Stimulated activated CD8-positive, alpha-beta memory T cell treated with anti-CD3 and anti-CD28 coated beads, Interleukin-15, amount 100 ng/mL, for 24 hours (primary cell): ENCODE results near the gene KRTAP13-2.

Experiments
- DNase-seq: peaks from one replicate; pipeline ENCODE4 v3.0.0-alpha.2; 2020; ENCODE audit warnings: low read depth

The KRTAP13-2 gene, protein sequence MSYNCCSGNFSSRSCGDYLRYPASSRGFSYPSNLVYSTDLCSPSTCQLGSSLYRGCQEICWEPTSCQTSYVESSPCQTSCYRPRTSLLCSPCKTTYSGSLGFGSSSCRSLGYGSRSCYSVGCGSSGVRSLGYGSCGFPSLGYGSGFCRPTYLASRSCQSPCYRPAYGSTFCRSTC

DNA sequence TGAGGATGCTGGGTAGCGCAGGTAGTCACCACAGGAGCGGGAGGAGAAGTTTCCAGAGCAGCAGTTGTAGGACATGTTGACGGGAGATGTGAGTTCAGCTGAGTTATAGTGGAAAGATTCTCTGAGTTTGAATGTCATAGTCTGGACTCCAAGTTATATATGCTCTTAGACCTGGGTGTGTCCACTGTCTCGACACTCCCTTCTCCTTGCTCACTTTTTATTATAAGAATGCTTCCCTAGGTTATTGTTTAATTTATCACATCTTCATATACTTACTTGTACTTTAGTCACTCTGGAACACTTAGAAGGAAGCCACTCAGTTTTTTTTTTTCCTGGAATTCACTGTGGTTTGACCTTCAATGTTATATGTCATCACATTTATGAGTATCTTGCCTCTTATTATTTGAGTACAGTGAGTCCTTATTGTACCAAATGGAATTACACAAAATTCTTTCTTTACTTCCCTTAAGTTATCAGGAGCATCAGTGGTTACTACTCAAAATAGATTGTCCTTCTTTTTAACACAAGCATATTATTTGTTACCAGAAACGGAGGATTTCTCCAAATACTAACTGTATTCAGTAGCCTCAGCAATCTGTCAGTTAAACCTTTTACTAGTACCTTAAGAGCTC lies at the start of gene KRTAP13-2:
Gene KRTAP13-2 (minus strand): TSS at position 133 of the 632 bp plus-strand sequence. CDS start 58 bp downstream, at position 75.
- DNase-seq = no peak

DNA sequence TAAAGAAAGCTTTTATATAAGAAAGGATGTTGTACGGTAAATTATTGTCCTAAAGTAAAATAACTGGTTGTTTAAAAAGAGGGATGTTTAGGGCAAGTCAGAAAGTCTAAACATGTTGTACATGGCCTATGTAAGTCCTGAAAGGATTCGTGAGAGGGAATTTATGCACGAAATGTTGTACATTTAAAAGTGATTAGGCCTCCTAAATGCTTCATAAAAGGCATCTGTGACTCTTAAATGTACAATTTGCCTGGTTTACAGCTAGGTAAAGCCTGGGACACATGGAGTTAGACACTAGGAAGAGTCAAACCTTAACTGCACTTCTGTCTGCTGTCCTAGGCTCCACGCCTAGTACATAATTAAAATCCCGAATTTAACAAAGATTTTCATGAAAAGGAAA lies 43.9 kb upstream of the KRTAP13-2 start:
- DNase-seq = no peak

DNA sequence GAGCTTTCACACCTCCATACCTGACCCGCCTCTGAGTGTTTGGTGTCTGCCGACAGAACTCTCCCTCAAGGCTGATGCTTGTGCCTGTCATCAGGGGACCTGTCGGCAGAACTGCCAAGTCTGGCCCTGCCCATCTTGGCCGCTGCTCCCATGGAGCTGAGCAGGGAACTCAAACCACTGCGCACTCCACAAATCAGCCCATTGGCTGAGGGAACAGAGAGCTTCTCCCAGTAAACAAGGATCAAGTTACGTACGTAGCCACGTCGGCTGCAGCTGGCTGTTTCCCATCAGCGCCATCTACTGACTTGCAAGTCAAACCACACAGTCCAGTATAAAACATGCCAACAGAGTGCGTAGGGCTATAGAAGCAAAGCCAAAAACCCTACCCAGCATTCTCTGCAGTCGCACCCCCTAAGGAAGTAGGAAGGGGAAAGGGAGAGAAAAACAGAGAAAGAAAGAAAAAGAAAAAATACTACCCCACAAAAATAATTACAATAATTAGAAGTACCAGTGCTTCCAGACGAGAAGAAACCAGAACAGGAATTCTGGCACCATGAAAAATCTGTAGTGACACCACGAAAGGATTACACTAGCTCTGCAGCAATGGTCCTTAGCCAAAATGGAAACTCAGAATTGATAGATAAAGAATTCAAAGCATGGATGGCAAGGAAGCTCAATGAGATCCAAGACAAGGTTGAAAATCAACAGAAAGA lies 36.9 kb upstream of the KRTAP13-2 start:
- DNase-seq = no peak

DNA sequence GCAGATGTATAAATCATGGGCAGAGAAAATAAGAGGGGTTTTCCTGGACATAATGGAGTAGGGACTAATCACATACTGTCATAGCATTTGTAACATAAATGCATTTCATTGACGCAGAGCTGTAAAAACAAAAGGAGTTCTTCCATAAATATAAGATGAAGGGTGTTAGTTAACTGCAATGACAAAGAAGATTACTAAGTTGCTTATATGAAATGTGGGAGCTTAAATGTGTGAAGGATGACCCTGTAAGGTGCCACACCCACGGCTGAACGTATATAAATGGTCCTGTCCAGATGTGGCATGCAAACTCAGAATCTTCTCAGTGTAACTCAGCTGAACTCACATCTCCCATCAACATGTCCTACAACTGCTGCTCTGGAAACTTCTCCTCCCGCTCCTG lies 23.7 kb upstream of the KRTAP13-2 start, which contains the start of gene KRTAP13-1:
Gene KRTAP13-1 (plus strand): TSS at position 301 of the 400 bp plus-strand sequence. CDS start 56 bp downstream, at position 357.
- no peak for DNase-seq

DNA sequence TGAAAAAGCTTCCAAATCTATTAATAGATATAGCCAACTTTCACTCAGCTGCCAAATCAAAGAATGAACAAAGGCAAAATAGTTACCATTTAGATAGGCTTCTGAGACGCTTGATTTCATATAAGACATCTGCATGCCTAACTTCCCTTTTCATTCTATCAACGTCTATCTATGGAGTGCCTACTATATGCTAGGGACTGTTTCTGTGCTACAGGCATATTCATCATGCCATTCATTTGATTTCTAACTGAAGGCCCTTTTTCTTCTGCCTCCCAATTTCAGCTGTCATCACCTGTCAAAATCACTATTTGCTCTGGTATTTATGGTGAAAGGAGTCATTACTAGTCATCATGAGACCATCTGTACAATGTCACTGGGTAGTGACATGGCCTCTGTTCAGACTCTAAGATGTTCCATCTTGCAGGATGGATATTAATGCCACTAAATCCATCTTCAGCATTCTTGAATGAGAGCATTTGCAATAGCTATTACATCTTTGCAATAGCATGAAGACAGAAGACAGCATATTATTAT lies 19.5 kb upstream of the KRTAP13-2 start:
- DNase-seq = no peak

DNA sequence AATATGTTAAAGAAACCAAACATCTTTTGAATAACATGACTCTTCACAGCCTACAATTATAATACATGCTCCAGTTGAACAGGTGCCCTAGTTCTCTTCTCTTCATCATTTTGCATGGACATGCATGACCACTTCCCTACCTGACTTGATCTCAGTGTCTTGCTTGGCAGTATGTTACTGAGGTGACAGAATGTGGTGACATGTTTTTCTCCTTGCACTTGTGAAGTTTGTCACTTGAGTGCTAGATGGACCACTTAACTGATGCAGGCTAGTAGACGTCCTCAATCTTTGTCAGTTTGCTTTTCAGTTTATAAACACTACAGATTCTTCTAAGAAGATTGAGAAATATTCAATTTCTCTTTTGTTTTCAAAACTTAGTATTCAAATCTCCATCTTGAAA lies 10.1 kb upstream of the KRTAP13-2 start:
- no peak for DNase-seq

DNA sequence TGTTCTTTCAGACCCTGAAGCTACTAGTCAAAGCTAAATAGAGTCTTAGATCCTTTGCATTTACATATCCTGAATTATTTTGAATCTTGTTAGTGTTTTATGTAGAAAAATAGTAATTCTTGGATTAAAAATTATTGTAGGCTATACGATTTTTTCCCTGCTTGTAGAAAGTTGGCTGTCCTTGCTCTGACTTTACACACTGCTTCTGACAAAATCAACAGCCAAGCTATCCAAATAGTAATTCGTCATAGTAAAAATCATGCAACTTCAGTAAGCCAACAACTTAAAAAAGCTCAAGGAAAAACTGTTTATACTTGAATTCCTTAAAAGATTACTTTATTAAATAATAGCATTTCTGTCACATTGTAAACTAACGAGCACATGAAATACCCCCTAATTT lies 16.2 kb downstream of the KRTAP13-2 start:
- no peak for DNase-seq

DNA sequence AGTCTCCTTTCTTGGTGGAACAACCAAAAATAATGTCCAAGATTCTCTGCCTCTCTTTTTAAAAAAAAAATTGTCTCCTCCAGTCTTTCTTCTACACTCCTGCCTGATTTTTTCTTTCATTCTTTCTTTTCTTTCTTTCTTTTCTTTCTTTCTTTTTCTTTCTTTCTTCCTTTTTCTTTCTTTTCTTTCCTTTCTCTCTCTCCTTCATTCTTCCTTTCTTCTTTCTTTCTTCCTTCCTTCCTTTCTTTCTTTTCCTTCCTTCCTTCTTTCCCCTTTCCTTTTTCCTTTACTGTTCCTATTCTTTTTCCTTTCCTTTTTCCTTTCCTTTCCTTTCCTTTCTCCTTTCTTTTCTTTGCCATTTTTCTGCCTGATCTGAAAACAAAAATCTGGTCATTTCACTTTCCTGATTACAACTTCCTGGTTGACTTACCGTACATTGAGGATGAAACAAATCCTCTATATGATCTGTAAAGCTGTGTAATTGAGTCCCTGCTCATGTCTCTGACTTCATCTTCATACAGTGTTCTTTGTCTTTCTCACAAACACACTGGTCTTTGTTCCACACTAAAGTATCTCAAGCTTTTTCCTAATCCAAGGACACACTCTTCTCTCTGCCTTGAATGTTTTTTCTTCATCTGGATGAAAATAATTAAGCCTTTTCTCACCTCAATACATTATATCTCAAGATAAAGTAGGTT lies 17.6 kb downstream of the KRTAP13-2 start:
- no peak for DNase-seq

DNA sequence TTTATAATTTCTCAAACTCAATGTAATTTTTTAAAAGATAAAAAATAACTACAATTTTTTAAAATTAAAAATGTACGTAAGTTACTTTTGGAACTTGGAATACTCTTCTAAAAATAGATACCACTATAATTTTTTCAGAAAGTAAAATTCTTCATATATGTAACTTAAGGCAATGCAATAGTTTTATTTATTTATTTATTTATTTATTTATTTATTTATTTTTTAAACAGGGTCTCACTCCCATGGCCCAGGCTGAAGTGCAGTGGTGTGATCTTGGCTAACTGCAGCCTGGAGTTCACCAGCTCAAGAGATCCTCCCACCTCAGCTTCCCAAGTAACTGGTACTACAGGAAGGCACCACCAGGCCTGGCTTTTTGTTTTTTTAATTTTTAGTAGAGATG lies 20.5 kb downstream of the KRTAP13-2 start:
- no peak for DNase-seq

DNA sequence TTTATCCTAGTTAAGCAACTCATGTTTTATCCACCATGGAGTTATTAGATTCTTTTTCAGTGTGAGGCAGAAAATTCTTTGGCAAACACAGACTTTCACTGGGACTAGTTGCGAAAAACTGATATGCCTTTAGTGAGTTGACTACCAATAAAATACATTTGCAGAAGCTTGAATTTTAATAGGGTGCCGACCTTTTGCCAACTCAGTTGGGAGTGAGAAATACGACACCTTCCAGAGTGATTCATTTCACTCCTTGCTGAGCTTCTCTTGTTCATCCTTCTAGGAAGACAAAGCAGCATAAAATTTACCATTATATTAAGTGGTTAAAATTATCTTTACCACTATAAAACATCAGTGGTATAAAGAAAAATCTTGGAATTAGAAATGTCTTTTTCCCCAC lies 22.5 kb downstream of the KRTAP13-2 start:
- no peak for DNase-seq

DNA sequence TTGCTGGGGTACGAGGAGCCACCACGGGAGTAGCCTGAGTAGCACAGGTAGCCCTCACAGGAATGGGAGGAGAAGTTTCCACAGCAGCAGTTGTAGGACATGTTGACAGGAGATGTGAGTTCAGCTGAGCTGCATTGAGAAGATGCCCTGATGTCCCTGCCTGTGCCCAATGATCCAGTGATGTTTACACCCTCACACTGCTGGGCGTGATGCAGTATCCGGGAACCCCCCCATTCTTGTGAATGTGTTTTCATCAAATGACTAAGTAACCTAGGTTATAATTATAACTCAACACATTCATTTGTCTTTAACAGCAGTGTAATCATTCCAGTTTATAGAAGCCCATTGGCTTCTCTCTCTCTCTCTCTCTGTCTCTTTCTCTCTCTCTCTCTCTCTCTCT lies 23.6 kb downstream of the KRTAP13-2 start, which contains the start of gene KRTAP23-1:
Gene KRTAP23-1 (minus strand): TSS at position 101 of the 400 bp plus-strand sequence. CDS start 0 bp downstream, at position 101.
- no peak for DNase-seq

DNA sequence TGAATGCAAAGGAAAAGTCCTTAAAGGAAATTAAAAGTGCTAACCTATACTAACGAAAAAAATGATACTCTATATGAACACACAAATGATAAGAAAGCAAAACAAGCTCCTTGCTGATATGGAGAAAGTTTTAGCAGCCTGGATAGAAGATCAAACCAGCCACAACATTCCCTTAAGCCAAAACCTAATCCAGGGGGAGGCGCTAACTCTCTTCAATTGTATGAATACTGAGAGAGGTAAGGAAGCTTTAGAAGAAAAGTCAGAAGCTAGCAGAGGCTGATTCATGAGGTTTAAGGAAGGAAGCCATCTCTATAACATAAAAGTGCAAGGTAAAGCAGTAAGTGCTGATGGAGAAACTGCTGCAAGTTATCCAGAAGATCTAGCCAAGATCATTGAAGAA lies 27.1 kb downstream of the KRTAP13-2 start:
- DNase-seq = no peak

DNA sequence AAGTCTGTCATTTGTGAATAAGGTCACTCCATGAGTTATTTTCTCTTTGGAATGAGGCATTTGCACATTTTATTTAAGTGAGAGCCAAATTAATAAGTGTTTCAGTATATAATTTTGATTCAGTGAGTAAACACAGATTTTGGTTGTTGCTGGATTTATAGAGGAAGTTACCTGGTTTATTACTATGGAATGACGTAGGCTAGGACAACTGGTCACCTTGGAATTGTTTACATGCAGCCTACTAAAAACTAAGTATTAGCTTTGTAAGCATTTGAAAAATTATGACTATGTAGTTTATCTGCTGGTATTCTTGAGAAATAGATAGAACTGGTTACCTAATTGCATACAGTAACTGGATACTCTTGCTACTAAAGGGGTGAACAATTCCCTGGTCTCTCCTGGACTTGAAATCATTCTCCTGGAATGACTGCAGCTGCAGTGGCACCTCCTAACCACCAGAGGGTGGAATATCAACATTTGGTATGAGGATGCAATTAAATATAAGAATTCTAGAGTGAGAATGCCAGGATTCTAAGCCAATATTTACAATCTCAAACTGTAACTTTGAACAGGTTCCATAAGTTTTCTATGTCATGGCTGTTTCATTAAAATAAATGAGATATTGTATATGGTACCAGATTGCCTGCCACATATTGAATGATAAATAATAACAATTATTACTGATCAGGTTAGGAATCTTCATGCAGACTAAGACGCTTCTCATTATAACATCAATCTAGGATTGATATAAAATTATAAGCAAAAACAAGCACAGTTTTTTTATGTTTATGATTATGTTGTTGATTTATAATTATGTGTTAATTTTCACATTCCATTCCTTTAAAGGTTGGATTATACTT lies 31.1 kb downstream of the KRTAP13-2 start:
- DNase-seq = no peak

DNA sequence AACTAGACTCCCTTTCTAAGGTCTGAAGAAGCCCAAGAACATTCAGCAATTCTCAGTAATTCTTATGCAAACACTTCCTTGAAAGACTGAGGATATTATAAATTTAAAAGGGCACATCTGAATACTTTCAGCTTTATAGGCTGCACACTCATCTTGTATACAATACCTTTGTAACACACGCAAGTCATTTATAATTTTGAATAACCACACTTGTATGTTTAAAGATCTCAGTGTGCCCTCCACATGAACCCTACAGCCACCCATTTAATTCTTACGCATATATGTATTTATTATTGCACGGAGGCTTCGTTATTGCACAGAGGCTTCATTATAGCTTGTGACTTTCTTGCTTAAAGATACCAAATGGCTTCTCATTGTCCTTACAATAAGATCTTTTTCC lies 33.4 kb downstream of the KRTAP13-2 start:
- no peak for DNase-seq

DNA sequence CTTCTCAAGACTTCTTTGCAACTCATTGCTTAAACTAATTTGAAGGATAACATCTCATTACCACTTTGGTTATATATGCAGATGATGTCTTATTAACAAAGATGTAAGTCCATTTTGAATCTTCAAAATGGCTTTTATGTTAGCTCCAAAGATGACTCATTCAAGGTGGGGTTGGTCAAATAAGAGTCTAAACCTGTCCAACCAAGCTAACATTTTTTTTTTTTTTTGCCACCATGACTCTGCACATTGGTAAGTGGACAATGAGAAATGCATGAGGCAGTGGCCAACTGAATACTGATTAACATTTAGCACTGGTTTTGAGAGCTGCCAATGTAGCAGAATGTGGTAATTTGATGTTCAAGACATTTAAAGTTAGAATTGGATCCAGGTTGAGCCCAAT lies 34.3 kb downstream of the KRTAP13-2 start:
- no peak for DNase-seq

DNA sequence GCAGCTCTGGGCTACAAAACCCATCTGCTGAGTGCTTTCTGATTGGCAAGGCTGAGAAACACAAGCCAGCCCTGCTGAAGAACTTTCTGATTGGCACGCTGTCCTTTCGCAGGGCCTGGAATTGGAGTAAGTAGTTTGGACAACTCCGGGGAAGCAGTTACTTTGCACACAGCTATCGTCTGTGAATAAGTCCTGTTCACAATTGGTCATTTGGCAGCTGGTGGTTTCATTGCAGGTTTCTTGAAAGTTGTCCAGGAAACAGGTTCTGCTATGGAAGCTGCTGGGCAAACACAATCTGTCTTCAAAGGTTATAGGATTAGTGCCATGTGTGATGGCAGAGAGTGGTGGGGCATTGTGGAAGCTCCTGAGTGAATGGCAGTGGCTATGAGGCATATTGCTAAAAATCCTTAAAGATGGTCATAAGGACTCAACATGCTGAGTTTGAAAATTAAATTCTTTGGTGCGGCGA lies 34.8 kb downstream of the KRTAP13-2 start, which contains the start of gene KRTAP27-1:
Gene KRTAP27-1 (minus strand): TSS at position 419 of the 469 bp plus-strand sequence. CDS start 26 bp downstream, at position 393.
- DNase-seq = no peak

DNA sequence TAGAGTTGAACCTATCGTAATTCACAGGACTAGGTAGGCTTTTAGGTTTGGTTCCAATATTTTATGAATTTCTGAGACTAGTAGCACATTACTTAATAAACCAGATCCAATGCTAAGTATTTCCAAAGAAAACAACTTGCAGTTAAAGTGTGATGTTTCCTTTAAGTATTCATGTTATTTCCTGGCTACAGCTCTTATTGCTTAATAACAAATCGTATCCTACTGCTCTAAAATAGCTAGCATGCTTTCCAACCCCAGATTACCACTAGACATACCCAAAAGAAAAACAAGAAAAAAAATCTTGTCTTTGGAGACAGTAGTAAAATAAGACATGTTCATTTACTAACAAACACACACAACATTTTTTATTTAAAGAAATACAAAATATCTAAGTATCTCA lies 35.5 kb downstream of the KRTAP13-2 start:
- no peak for DNase-seq

DNA sequence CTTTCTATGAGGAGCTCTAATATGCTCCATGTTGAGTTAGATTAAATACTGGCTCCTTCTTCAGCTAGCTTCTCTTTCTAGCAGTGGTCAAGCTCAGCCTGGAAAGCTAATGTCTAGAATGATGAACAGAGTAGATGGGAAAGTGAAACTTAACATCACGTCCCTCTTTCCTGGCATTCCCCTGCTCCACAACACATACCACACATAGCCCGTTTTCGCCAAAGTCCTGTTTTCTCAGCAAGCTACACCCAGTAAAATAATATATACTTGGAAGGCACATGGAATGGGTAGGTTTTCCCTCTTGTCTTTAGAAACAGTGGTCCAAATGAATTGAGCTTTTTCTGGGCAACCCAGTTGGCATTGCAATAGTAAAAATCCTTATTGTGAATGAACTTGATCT lies 38.3 kb downstream of the KRTAP13-2 start:
- DNase-seq = no peak

DNA sequence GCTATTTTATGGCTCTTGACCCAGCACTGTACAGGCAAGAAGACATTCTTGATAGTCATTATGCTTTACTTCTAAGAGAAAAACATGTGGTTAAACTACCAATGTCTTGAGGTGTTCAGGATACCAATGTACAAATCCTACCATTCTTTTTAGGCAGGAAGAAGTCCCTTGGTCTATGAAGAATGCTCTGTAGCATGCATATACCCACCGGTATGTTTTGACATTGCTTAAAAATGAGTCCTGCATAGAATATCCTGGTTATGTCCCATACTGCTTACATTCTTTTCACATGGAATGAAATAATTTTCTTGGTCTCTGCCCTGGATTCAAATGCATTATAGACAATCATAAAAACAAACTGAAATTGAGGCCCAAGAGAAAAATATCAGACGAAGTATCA lies 39.4 kb downstream of the KRTAP13-2 start:
- no peak for DNase-seq

DNA sequence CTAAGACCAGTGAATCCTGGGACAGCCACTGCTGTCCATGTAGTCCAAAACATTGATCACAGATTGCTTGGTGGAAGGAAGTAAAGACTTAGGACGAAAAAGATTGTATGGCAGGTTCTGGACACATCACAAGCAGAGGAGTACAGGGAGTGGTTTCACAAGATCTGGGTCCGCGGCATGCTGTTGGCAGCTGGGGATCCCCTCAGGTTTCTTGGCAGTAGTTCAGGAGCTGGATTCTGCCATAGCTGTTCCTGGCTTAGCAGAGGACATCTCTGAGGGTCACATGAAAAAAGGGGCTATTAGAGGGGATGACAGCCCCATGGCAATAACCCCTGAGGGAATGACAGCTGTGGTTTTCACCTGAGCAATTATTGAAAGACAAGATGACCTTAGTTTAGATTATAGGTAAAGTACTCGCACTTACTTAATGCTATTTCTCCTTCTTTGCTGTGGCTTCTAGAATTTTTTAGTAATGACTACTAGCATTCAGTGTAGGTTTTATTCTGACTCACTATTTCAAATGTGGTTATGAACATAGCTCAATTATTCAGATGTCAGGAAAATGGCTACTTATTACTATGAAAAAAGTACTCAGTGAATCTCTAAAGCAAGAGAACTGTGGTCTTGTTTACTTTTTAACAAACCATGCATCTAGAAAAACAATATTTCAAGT lies 42.7 kb downstream of the KRTAP13-2 start:
- no peak for DNase-seq
